ENCODE data around the gene BTBD17. TPM values are rescaled to one million over a fixed set of nuclear protein-coding genes. Genes with fewer than 3 reads are reported as not detected.

BTBD17 gene
- total RNA-seq, 1 donor from 2014 or later: 10.8 TPM

DNA sequence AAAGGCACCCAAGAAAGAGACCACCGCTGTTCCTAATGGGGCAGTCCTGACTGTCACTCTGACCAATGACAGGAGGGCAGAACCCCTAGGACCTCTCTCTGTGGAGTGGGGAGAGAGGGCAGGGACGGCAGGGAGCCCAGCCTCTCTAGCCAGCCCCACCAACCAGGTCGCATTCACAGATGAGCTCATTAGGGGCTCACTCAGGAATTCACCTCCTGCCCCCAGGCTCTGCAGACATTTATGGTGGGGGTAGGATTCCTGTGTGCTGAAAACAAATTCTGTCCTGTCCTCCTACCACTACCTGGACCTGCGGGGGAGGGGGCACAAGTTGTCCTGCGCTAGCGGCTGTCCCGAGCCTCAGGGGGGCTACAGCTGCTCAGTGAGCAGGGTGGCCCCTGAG, 42.5 kb upstream of the BTBD17 start:
- Histone ChIP-seq H3K4me2 (peak overlapping the region; percentile 43), H3K79me2 (ENCODE audit: low read depth) (no peaks in the 10 kb centered on the region), H4K20me1 (ENCODE audit: low read depth) (no peaks in the 10 kb centered on the region), H3K27ac (no peak overlapping the region), H3K9me3 (ENCODE audit: low read depth) (no peaks in the 10 kb centered on the region), H3K4me1 (peaks cover 14% of the 10 kb centered on the region), H3F3A (ENCODE audit: low read depth) (no peaks in the 10 kb centered on the region), H3K27me3 (no peaks in the 10 kb centered on the region), H2AFZ (replicated peaks) (peak overlapping the region; percentile 81), H3K36me3 (no peaks in the 10 kb centered on the region), H3K9ac (no peak overlapping the region), H3K4me3 (no peak overlapping the region)
- peaks cover 4% of the 10 kb centered on the region for H3K27me3 Mint-ChIP-seq (ENCODE audit: insufficient read depth, low read depth)
- H3K36me3 Mint-ChIP-seq: no peaks in the 10 kb centered on the region
- peak overlapping the region; percentile 60 for H3K27ac Mint-ChIP-seq
- TF ChIP-seq EZH2 (IDR thresholded peaks at IDR 0.05) (no peak), EZH2phosphoT487 (IDR thresholded peaks at IDR 0.05) (no peak), CTCF (IDR thresholded peaks at IDR 0.05) (no peak)
- peak; percentile 30 for DNase-seq (ENCODE audit: low spot score)
- H3K4me3 Mint-ChIP-seq: no peak overlapping the region
- H3K9me3 Mint-ChIP-seq: no peaks in the 10 kb centered on the region
- peaks cover 15% of the 10 kb centered on the region for H3K4me1 Mint-ChIP-seq

- TF ChIP-seq EZH2phosphoT487 (IDR thresholded peaks at IDR 0.05) (no peak), CTCF (IDR thresholded peaks at IDR 0.05) (no peak), EZH2 (IDR thresholded peaks at IDR 0.05) (no peak)
- Histone ChIP-seq H3K9me3 (ENCODE audit: low read depth) (no peaks in the 10 kb centered on the region), H3K27me3 (no peaks in the 10 kb centered on the region), H3F3A (ENCODE audit: low read depth) (no peaks in the 10 kb centered on the region), H3K36me3 (no peaks in the 10 kb centered on the region), H3K4me2 (peak overlapping the region; percentile 43), H3K79me2 (ENCODE audit: low read depth) (no peaks in the 10 kb centered on the region), H3K4me3 (no peak overlapping the region), H3K4me1 (peaks cover 14% of the 10 kb centered on the region), H4K20me1 (ENCODE audit: low read depth) (no peaks in the 10 kb centered on the region), H2AFZ (replicated peaks) (peak overlapping the region; percentile 81), H3K9ac (no peak overlapping the region), H3K27ac (no peak overlapping the region)
- Mint-ChIP-seq H3K4me3 (no peak overlapping the region), H3K4me1 (peaks cover 15% of the 10 kb centered on the region), H3K27me3 (ENCODE audit: insufficient read depth, low read depth) (peaks cover 4% of the 10 kb centered on the region), H3K27ac (peak overlapping the region; percentile 60), H3K36me3 (no peaks in the 10 kb centered on the region), H3K9me3 (no peaks in the 10 kb centered on the region)
- no peak for DNase-seq (ENCODE audit: low spot score)
Measured at GRCh38 chr17:74403512-74404137, 42.0 kb upstream of the BTBD17 start.

- H3K27ac Mint-ChIP-seq: no peak overlapping the region
- peaks cover 4% of the 10 kb centered on the region for H3K27me3 Mint-ChIP-seq (ENCODE audit: insufficient read depth, low read depth)
- no peaks in the 10 kb centered on the region for H3K9me3 Mint-ChIP-seq
- no peak for DNase-seq (ENCODE audit: low spot score)
- Histone ChIP-seq H4K20me1 (ENCODE audit: low read depth) (no peaks in the 10 kb centered on the region), H3K36me3 (no peaks in the 10 kb centered on the region), H3K4me2 (no peak overlapping the region), H3F3A (ENCODE audit: low read depth) (no peaks in the 10 kb centered on the region), H2AFZ (replicated peaks) (no peak overlapping the region), H3K27ac (no peak overlapping the region), H3K4me3 (no peak overlapping the region), H3K4me1 (peaks cover 14% of the 10 kb centered on the region), H3K79me2 (ENCODE audit: low read depth) (no peaks in the 10 kb centered on the region), H3K9me3 (ENCODE audit: low read depth) (no peaks in the 10 kb centered on the region), H3K9ac (no peak overlapping the region), H3K27me3 (no peaks in the 10 kb centered on the region)
- peaks cover 15% of the 10 kb centered on the region for H3K4me1 Mint-ChIP-seq
- H3K36me3 Mint-ChIP-seq: no peaks in the 10 kb centered on the region
- no peak for TF ChIP-seq CTCF (IDR thresholded peaks at IDR 0.05)
- no peak for TF ChIP-seq EZH2 (IDR thresholded peaks at IDR 0.05)
- H3K4me3 Mint-ChIP-seq: no peak overlapping the region
Measured at GRCh38 chr17:74402048-74402447, 40.4 kb upstream of the BTBD17 start.
